SK-N-SH (cell line): ENCODE data around the gene SLC9A5. TPM values are rescaled to one million over a fixed set of nuclear protein-coding genes. Genes with fewer than 3 reads are reported as not detected.

Source experiments
- CTCF ChIP-seq: fragments of 200-600 bp; sonication (generic); IDR thresholded peaks from 2 replicates; pipeline ENCODE4 v1.6.1; 2017; ENCODE audit warnings: antibody characterized with exemption, mild to moderate bottlenecking, moderate library complexity
- IRF3 ChIP-seq: fragments of 150-350 bp; IDR thresholded peaks from 2 replicates; pipeline ENCODE4 v1.6.1; 2016; ENCODE audit warnings: mild to moderate bottlenecking, low read depth, low read length
- MEF2A ChIP-seq: IDR thresholded peaks from 2 replicates; pipeline ENCODE4 v1.4.0; 2012; ENCODE audit warnings: low read depth, borderline replicate concordance
- MXI1 ChIP-seq: IDR thresholded peaks from 2 replicates; pipeline ENCODE4 v1.6.1; 2012; ENCODE audit warnings: mild to moderate bottlenecking, low read depth, low read length, improper control_type of control experiment
- NFIC ChIP-seq: IDR thresholded peaks from 2 replicates; pipeline ENCODE4 v1.4.0; 2012; ENCODE audit warnings: borderline replicate concordance
- RCOR1 ChIP-seq: fragments of 150-350 bp; IDR thresholded peaks from 2 replicates; pipeline ENCODE4 v1.6.1; 2017; ENCODE audit warnings: antibody characterized with exemption, low read length
- RXRA ChIP-seq: IDR thresholded peaks from 2 replicates; pipeline ENCODE4 v1.4.0; 2012; ENCODE audit warnings: low read depth, mild to moderate bottlenecking, borderline replicate concordance
- SIN3A ChIP-seq: IDR thresholded peaks from 2 replicates; pipeline ENCODE4 v1.6.1; 2012; ENCODE audit warnings: low read depth, mild to moderate bottlenecking, low read length, moderate library complexity, borderline replicate concordance
- SMC3 ChIP-seq: IDR thresholded peaks from 2 replicates; pipeline ENCODE4 v1.6.1; 2012; ENCODE audit warnings: low read depth, low read length, improper control_type of control experiment
- TAF1 ChIP-seq: IDR thresholded peaks from 2 replicates; pipeline ENCODE4 v1.6.1; 2012; ENCODE audit warnings: low read depth, mild to moderate bottlenecking, low read length, moderate library complexity, borderline replicate concordance
- TCF12 ChIP-seq: IDR thresholded peaks from 2 replicates; pipeline ENCODE4 v1.4.0; 2012
- USF1 ChIP-seq: IDR thresholded peaks from 2 replicates; pipeline ENCODE4 v1.4.0; 2012; ENCODE audit warnings: low read depth, borderline replicate concordance
- polyA plus RNA-seq, 3 experiments: library from polyadenylated mRNA; depleted of rRNA; stranded (reverse); fragments of >200 nt; gene quantifications; 2 replicates each; pipeline ENCODE4 v1.2.3, GENCODE V29; 2012
- TF ChIP-seq, protein P1 (sequence below): IDR thresholded peaks from 2 replicates; pipeline ENCODE4 v1.4.0; 2012; ENCODE audit warnings: low read depth
- TF ChIP-seq, protein P2 (sequence below): IDR thresholded peaks from 2 replicates; pipeline ENCODE4 v1.4.0; 2012; ENCODE audit warnings: low read depth, borderline replicate concordance
- TF ChIP-seq, protein P3 (sequence below): IDR thresholded peaks from 2 replicates; pipeline ENCODE4 v1.6.1; 2012; ENCODE audit warnings: mild to moderate bottlenecking, low read depth, low read length, moderate library complexity

SLC9A5 gene
- polyA plus RNA-seq, 1 of the 3 experiments (the other 2 are of a cell fraction), result 4.1 TPM

- peak; percentile 56 for TF ChIP-seq CTCF
- TF ChIP-seq TAF1, result peak; percentile 34; the same call in 1 of the 2 replicates
- TF ChIP-seq TCF12, result peak; percentile 38; the same call in 1 of the 2 replicates
- no peak for TF ChIP-seq MEF2A
- TF ChIP-seq, protein P1, sequence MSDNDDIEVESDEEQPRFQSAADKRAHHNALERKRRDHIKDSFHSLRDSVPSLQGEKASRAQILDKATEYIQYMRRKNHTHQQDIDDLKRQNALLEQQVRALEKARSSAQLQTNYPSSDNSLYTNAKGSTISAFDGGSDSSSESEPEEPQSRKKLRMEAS, result peak; percentile 86
- no peak for TF ChIP-seq RCOR1
- no peak for TF ChIP-seq IRF3
- TF ChIP-seq, protein P2, sequence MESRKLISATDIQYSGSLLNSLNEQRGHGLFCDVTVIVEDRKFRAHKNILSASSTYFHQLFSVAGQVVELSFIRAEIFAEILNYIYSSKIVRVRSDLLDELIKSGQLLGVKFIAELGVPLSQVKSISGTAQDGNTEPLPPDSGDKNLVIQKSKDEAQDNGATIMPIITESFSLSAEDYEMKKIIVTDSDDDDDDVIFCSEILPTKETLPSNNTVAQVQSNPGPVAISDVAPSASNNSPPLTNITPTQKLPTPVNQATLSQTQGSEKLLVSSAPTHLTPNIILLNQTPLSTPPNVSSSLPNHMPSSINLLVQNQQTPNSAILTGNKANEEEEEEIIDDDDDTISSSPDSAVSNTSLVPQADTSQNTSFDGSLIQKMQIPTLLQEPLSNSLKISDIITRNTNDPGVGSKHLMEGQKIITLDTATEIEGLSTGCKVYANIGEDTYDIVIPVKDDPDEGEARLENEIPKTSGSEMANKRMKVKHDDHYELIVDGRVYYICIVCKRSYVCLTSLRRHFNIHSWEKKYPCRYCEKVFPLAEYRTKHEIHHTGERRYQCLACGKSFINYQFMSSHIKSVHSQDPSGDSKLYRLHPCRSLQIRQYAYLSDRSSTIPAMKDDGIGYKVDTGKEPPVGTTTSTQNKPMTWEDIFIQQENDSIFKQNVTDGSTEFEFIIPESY, result no peak
- 0 out of 2 replicates have a peak, but pooled peaks have one; percentile 9 for TF ChIP-seq SIN3A
- TF ChIP-seq, protein P3, sequence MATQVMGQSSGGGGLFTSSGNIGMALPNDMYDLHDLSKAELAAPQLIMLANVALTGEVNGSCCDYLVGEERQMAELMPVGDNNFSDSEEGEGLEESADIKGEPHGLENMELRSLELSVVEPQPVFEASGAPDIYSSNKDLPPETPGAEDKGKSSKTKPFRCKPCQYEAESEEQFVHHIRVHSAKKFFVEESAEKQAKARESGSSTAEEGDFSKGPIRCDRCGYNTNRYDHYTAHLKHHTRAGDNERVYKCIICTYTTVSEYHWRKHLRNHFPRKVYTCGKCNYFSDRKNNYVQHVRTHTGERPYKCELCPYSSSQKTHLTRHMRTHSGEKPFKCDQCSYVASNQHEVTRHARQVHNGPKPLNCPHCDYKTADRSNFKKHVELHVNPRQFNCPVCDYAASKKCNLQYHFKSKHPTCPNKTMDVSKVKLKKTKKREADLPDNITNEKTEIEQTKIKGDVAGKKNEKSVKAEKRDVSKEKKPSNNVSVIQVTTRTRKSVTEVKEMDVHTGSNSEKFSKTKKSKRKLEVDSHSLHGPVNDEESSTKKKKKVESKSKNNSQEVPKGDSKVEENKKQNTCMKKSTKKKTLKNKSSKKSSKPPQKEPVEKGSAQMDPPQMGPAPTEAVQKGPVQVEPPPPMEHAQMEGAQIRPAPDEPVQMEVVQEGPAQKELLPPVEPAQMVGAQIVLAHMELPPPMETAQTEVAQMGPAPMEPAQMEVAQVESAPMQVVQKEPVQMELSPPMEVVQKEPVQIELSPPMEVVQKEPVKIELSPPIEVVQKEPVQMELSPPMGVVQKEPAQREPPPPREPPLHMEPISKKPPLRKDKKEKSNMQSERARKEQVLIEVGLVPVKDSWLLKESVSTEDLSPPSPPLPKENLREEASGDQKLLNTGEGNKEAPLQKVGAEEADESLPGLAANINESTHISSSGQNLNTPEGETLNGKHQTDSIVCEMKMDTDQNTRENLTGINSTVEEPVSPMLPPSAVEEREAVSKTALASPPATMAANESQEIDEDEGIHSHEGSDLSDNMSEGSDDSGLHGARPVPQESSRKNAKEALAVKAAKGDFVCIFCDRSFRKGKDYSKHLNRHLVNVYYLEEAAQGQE, result no peak
- peak; percentile 40; the same call in 1 of the 2 replicates for TF ChIP-seq NFIC
- TF ChIP-seq MXI1, result peak; percentile 53; the same call in 1 of the 2 replicates
- TF ChIP-seq SMC3, result no peak; the same call in 1 of the 2 replicates
- TF ChIP-seq RXRA, result no peak
- peak; percentile 84 for TF ChIP-seq USF1
Observed at GRCh38 chr16:67246081-67246755, 2.6 kb upstream of the SLC9A5 start (continued).
